ENCODE data around the gene CENPVL3. TPM values are rescaled to one million over a fixed set of nuclear protein-coding genes. Genes with fewer than 3 reads are reported as not detected.

CENPVL3 gene
- total RNA-seq = not detected in 2 replicates

GRCh38 chrX:51618241-51619155 lies at the start of gene CENPVL3:
TSS of gene CENPVL3 (minus strand) at chrX:51618912. CDS start at chrX:51618873, 39 bp downstream.

Other genes with a start within 250 kb of the CENPVL3 start
- 5.5 TPM in 2 replicates for gene NUDT11, start 122.3 kb downstream of the CENPVL3 start, total RNA-seq
- not detected in 2 replicates for gene CENPVL2, start 63.9 kb upstream of the CENPVL3 start, total RNA-seq
- not detected in 2 replicates for gene CENPVL1, start 91.6 kb upstream of the CENPVL3 start, total RNA-seq
- gene GSPT2, start 124.5 kb upstream of the CENPVL3 start, total RNA-seq = 1.4 and 5.1 TPM in 2 replicates

Measured in nasal cavity respiratory epithelium epithelial cell of viscerocranial mucosa (primary cell).